Measurements from ENCODE around the gene SGK1.

- TF ChIP-seq, protein P1, sequence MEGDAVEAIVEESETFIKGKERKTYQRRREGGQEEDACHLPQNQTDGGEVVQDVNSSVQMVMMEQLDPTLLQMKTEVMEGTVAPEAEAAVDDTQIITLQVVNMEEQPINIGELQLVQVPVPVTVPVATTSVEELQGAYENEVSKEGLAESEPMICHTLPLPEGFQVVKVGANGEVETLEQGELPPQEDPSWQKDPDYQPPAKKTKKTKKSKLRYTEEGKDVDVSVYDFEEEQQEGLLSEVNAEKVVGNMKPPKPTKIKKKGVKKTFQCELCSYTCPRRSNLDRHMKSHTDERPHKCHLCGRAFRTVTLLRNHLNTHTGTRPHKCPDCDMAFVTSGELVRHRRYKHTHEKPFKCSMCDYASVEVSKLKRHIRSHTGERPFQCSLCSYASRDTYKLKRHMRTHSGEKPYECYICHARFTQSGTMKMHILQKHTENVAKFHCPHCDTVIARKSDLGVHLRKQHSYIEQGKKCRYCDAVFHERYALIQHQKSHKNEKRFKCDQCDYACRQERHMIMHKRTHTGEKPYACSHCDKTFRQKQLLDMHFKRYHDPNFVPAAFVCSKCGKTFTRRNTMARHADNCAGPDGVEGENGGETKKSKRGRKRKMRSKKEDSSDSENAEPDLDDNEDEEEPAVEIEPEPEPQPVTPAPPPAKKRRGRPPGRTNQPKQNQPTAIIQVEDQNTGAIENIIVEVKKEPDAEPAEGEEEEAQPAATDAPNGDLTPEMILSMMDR (IDR thresholded peaks at IDR 0.05) = no peak
- TF ChIP-seq POLR2A (IDR thresholded peaks at IDR 0.05) = no peak
Measured at GRCh38 chr6:134309227-134309626, 8.7 kb downstream of the SGK1 start.

All from testis (tissue), 2 donors.